HL-60 (cell line): ENCODE results near the gene PER1.

Source experiments
- DNase-seq, 2 experiments: peaks; one replicate each; pipeline ENCODE4 v3.0.0-alpha.2; 2010 to 2020; ENCODE audit warnings: low read depth in 1 of 2, low spot score in 1 of 2
- H3K27ac ChIP-seq: fragments of 250-450 bp; sonication (Bioruptor Pico); replicated peaks from 2 replicates; pipeline ENCODE4 v1.5.1; 2020; ENCODE audit warnings: mild to moderate bottlenecking, moderate library complexity
- H3K27me3 ChIP-seq: fragments of 250-450 bp; sonication (Bioruptor Pico); 2 replicates; pipeline ENCODE4 v1.5.1; 2021; ENCODE audit warnings: mild to moderate bottlenecking, moderate library complexity; ENCODE audit not compliant: insufficient read depth, poor library complexity, severe bottlenecking
- H3K4me3 ChIP-seq: replicated peaks from 2 replicates; pipeline ENCODE4 v1.5.1; 2011; ENCODE audit warnings: mild to moderate bottlenecking, control low read depth, low read length; ENCODE audit not compliant: insufficient read depth
- CTCF ChIP-seq: IDR thresholded peaks from one replicate; pipeline ENCODE4 v1.5.1; 2011; ENCODE audit warnings: low read length, control low read depth, inconsistent platforms; ENCODE audit not compliant: insufficient read depth
- GABPA ChIP-seq: IDR thresholded peaks from 2 replicates; pipeline ENCODE4 v1.6.1; 2012; ENCODE audit warnings: low read depth
- POLR2AphosphoS5 ChIP-seq: IDR thresholded peaks from 2 replicates; pipeline ENCODE4 v1.6.1; 2012; ENCODE audit warnings: low read depth
- REST ChIP-seq: IDR thresholded peaks from 2 replicates; pipeline ENCODE4 v1.6.1; 2012; ENCODE audit warnings: low read depth; ENCODE audit not compliant: insufficient replicate concordance
- SPI1 ChIP-seq: IDR thresholded peaks from 2 replicates; pipeline ENCODE4 v1.6.1; 2012; ENCODE audit warnings: low read depth, mild to moderate bottlenecking, borderline replicate concordance

PER1 gene

GRCh38 chr17:8185582-8186445 lies 33.6 kb upstream of the PER1 start:
- DNase-seq, result peak in 1 of 2 experiments; percentile 63
- Histone ChIP-seq H3K27ac (peak overlapping the region; percentile 61), H3K27me3 (no peaks in the 10 kb centered on the region), H3K4me3 (peak overlapping the region; percentile 79)
- no peak for TF ChIP-seq REST
- TF ChIP-seq CTCF, result no peak
- no peak for TF ChIP-seq GABPA
- TF ChIP-seq SPI1, result no peak
- no peak for TF ChIP-seq POLR2AphosphoS5

- no peak overlapping the region for H3K4me3 ChIP-seq
- no peak overlapping the region for H3K27ac ChIP-seq
- H3K27me3 ChIP-seq, result no peaks in the 10 kb centered on the region
- DNase-seq, result no peak
- TF ChIP-seq GABPA, result no peak
- no peak for TF ChIP-seq SPI1
- TF ChIP-seq CTCF, result no peak
- TF ChIP-seq REST, result no peak
- no peak for TF ChIP-seq POLR2AphosphoS5
Measured at GRCh38 chr17:8176998-8177731, 25.0 kb upstream of the PER1 start.

GRCh38 chr17:8176197-8176940 lies 24.2 kb upstream of the PER1 start, which contains the start of gene TMEM107:
TSS of gene TMEM107 (minus strand) at chr17:8176380. CDS start at chr17:8176286, 94 bp downstream.
- DNase-seq, result peak in 1 of 2 experiments; percentile 79
- TF ChIP-seq GABPA (no peak), REST (no peak), CTCF (no peak), SPI1 (no peak), POLR2AphosphoS5 (no peak; the same call in 1 of the 2 replicates)
- Histone ChIP-seq H3K27me3 (no peaks in the 10 kb centered on the region), H3K4me3 (peak within 1 kb of the TSS; percentile 57), H3K27ac (peak within 1 kb of the TSS; percentile 78)
